ENCODE measurements around the gene NR6A1.

Gene NR6A1

GRCh38 chr9:124503713-124504529 is 267.2 kb downstream of the NR6A1 start:
- no peak for DNase-seq (ENCODE audit: low spot score)

GRCh38 chr9:124502711-124503702 is 268.1 kb downstream of the NR6A1 start:
- DNase-seq (ENCODE audit: low spot score), result no peak

GRCh38 chr9:124501771-124502320 is 269.3 kb downstream of the NR6A1 start:
- DNase-seq (ENCODE audit: low spot score), result no peak

- no peak for DNase-seq (ENCODE audit: low spot score)
Observed at GRCh38 chr9:124500796-124501611, 270.1 kb downstream of the NR6A1 start.

GRCh38 chr9:124500028-124500795 is 270.9 kb downstream of the NR6A1 start:
- DNase-seq (ENCODE audit: low spot score), result no peak

GRCh38 chr9:124499216-124499615 is 271.9 kb downstream of the NR6A1 start:
- no peak for DNase-seq (ENCODE audit: low spot score)

GRCh38 chr9:124498499-124499146 is 272.5 kb downstream of the NR6A1 start:
- no peak for DNase-seq (ENCODE audit: low spot score)

- no peak for DNase-seq (ENCODE audit: low spot score)
Observed at GRCh38 chr9:124498040-124498439, 273.1 kb downstream of the NR6A1 start.

- DNase-seq (ENCODE audit: low spot score), result no peak
Observed at GRCh38 chr9:124497441-124497840, 273.7 kb downstream of the NR6A1 start.

- DNase-seq (ENCODE audit: low spot score), result no peak
Observed at GRCh38 chr9:124496463-124496862, 274.6 kb downstream of the NR6A1 start.

GRCh38 chr9:124496075-124496449 is 275.0 kb downstream of the NR6A1 start:
- no peak for DNase-seq (ENCODE audit: low spot score)

- no peak for DNase-seq (ENCODE audit: low spot score)
Observed at GRCh38 chr9:124495126-124496074, 275.7 kb downstream of the NR6A1 start.

- DNase-seq (ENCODE audit: low spot score), result no peak
Observed at GRCh38 chr9:124493794-124494479, 277.2 kb downstream of the NR6A1 start.

- DNase-seq (ENCODE audit: low spot score), result no peak
Observed at GRCh38 chr9:124493218-124493617, 277.9 kb downstream of the NR6A1 start.

GRCh38 chr9:124492818-124493217 is 278.3 kb downstream of the NR6A1 start:
- DNase-seq (ENCODE audit: low spot score), result no peak

- DNase-seq (ENCODE audit: low spot score), result no peak
Observed at GRCh38 chr9:124491049-124491975, 279.8 kb downstream of the NR6A1 start.

- DNase-seq (ENCODE audit: low spot score), result no peak
Observed at GRCh38 chr9:124490004-124490403, 281.1 kb downstream of the NR6A1 start.

Data from Ammon's horn (tissue), 1 donor.